NCI-H1048 (cell line): ENCODE results near the gene PCDHGA9.
"Not testable (repeated sequence)": the region's sequence is repeated elsewhere in the genome, so short reads cannot be mapped to it uniquely, and the experiment has no call there.

Source experiments
- DNase-seq: peaks from one replicate; lab custom pipeline; 2025; lab: John Stamatoyannopoulos, UW

Gene PCDHGA9

DNA sequence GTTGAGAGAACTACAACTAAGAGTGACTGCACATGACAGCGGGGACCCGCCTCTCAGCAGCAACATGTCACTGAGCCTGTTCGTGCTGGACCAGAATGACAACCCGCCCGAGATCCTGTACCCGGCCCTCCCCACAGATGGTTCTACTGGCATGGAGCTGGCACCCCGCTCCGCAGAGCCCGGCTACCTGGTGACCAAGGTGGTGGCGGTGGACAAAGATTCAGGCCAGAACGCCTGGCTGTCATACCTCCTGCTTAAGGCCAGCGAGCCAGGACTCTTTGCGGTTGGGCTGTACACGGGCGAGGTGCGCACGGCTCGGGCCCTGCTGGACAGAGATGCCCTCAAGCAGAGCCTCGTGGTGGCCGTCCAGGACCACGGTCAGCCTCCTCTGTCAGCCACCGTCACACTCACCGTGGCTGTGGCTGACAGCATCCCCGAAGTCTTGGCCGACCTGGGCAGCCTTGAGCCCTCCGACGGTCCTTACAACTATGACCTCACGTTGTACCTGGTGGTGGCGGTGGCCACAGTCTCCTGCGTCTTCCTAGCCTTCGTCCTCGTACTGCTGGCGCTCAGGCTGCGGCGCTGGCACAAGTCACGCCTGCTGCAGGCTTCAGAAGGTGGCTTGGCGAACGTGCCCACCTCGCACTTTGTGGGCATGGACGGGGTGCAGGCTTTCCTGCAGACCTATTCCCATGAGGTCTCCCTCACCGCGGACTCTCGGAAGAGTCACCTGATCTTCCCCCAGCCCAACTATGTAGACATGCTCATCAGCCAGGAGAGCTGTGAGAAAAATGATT is 17.9 kb upstream of the PCDHGA9 start:
- no peak for DNase-seq

DNA sequence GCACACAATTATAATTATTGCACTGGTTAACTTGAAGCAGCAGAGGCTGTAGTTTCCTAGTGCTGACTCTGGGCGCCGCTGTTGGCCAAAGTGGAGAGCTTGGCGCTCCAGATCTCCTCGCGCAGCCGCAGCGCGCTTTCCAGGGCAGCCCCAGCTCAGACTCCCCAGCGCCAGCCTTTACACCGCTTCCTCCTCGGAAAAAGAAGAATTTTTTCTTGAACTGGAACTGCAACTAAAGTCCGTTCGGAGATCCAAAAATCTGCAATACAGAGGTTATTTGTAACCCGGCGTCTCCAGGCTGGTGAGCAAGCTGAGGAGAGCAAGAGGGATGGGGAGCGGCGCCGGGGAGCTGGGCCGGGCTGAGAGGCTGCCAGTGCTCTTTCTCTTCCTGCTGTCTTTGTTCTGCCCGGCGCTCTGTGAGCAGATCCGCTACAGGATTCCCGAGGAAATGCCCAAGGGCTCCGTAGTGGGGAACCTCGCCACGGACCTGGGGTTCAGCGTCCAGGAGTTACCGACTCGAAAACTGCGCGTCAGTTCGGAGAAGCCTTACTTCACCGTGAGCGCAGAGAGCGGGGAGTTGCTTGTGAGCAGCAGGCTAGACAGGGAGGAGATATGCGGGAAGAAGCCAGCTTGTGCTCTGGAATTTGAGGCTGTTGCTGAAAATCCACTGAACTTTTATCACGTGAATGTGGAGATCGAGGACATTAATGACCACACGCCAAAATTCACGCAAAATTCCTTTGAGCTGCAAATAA is 14.8 kb upstream of the PCDHGA9 start, which contains the start of gene PCDHGB4:
TSS of gene PCDHGB4 (plus strand) at position 142 of the 755 bp plus-strand sequence. CDS start at position 329, 187 bp downstream.
- not testable (repeated sequence) for DNase-seq

DNA sequence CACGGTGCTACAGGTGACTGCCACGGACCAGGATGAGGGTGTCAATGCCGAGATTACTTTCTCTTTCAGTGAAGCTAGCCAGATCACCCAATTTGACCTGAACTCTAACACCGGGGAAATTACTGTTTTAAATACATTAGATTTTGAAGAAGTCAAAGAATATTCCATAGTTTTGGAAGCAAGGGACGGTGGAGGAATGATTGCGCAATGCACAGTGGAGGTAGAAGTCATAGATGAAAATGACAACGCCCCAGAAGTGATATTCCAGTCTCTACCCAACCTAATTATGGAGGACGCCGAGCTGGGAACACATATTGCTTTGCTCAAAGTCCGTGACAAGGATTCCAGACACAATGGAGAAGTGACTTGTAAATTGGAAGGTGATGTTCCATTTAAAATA is 13.9 kb upstream of the PCDHGA9 start:
- no peak for DNase-seq

DNA sequence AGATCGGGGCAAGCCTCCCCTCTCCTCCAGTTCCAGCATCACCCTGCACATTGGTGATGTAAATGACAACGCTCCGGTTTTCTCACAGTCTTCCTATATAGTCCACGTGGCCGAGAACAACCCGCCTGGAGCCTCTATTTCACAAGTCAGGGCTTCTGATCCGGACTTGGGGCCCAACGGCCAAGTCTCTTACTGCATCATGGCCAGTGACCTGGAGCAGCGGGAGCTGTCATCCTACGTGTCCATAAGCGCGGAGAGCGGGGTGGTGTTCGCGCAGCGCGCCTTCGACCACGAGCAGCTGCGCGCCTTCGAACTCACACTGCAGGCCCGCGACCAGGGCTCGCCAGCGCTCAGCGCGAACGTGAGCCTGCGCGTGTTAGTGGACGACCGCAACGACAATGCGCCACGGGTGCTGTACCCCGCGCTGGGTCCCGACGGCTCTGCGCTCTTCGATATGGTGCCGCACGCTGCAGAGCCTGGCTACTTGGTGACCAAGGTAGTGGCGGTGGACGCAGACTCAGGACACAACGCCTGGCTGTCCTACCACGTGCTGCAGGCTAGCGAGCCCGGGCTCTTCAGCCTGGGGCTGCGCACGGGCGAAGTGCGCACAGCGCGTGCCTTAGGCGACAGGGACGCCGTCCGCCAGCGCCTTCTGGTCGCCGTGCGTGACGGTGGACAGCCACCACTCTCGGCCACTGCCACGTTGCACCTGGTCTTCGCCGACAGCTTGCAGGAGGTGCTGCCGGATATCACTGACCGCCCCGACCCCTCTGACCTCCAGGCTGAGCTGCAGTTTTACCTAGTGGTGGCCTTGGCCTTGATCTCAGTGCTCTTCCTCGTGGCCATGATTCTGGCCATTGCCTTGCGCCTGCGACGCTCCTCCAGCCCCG is 13.2 kb upstream of the PCDHGA9 start:
- DNase-seq = no peak

DNA sequence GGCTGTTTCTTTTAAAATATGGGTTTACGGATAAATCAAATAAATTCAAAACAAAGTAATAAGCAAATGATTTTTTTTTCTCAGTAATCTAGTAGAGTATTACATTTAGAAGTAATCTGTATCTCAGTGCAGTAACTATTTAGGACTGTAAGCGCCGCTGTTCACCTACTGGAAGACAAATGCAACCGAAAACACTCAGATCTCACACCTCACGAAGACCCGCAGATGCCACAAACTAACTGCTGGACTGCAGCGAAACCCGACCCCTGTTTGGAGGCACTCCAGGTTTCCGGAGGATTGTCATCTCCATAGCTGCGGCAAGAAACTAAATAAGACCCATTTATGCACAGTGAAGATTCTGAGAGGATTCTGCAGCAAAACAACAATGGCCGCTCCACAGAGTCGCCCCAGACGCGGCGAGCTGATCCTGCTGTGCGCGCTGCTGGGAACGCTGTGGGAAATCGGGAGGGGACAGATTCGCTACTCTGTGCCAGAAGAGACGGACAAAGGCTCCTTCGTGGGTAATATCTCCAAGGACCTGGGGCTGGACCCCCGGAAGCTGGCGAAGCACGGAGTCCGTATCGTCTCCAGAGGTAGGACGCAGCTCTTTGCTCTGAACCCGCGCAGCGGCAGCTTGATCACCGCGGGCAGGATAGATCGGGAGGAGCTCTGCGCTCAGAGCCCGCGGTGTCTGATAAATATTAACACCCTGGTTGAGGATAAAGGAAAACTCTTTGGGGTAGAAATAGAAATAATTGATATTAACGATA is 10.0 kb upstream of the PCDHGA9 start, which contains the start of gene PCDHGA8:
TSS of gene PCDHGA8 (plus strand) at position 205 of the 770 bp plus-strand sequence. CDS start at position 386, 181 bp downstream.
- no peak for DNase-seq

DNA sequence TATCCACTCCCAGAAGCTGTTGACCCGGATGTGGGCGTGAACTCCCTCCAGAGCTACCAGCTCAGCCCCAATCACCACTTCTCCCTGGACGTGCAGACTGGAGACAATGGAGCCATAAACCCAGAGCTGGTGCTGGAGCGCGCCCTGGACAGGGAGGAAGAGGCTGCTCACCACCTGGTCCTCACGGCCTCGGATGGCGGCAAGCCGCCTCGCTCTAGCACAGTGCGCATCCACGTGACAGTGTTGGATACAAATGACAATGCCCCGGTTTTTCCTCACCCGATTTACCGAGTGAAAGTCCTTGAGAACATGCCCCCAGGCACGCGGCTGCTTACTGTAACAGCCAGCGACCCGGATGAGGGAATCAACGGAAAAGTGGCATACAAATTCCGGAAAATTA is 9.3 kb upstream of the PCDHGA9 start:
- DNase-seq = no peak

DNA sequence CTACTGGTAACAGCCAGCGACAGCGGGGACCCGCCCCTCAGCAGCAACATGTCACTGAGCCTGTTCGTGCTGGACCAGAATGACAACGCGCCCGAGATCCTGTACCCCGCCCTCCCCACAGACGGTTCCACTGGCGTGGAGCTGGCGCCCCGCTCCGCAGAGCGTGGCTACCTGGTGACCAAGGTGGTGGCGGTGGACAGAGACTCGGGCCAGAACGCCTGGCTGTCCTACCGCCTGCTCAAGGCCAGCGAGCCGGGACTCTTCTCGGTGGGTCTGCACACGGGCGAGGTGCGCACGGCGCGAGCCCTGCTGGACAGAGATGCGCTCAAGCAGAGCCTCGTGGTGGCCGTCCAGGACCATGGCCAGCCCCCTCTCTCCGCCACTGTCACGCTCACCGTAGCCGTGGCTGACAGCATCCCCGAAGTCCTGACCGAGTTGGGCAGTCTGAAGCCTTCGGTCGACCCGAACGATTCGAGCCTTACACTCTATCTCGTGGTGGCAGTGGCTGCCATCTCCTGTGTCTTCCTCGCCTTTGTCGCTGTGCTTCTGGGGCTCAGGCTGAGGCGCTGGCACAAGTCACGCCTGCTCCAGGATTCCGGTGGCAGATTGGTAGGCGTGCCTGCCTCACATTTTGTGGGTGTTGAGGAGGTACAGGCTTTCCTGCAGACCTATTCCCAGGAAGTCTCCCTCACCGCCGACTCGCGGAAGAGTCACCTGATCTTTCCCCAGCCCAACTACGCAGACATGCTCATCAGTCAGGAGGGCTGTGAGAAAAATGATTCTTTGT is 8.0 kb upstream of the PCDHGA9 start:
- not testable (repeated sequence) for DNase-seq

DNA sequence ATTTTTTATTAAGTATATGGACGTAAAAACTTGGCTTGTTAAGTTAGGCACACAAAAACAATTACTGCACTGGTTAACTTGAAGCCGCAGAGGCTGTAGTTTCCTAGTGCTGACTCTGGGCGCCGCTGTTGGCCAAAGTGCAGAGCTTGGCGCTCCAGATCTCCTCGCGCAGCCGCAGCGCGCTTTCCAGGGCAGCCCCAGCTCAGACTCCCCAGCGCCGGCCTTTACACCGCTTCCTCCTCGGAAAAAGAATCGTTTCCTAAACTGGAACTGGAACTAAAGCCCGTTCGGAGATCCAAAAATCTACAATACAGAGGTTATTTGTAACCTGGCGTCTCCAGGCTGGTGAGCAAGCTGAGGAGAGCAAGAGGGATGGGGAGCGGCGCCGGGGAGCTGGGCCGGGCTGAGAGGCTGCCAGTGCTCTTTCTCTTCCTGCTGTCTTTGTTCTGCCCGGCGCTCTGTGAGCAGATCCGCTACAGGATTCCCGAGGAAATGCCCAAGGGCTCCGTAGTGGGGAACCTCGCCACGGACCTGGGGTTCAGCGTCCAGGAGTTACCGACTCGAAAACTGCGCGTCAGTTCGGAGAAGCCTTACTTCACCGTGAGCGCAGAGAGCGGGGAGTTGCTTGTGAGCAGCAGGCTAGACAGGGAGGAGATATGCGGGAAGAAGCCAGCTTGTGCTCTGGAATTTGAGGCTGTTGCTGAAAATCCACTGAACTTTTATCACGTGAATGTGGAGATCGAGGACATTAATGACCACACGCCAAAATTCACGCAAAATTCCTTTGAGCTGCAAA is 4.6 kb upstream of the PCDHGA9 start, which contains the start of gene PCDHGB5:
TSS of gene PCDHGB5 (plus strand) at position 192 of the 796 bp plus-strand sequence. CDS start at position 373, 181 bp downstream.
- not testable (repeated sequence) for DNase-seq

DNA sequence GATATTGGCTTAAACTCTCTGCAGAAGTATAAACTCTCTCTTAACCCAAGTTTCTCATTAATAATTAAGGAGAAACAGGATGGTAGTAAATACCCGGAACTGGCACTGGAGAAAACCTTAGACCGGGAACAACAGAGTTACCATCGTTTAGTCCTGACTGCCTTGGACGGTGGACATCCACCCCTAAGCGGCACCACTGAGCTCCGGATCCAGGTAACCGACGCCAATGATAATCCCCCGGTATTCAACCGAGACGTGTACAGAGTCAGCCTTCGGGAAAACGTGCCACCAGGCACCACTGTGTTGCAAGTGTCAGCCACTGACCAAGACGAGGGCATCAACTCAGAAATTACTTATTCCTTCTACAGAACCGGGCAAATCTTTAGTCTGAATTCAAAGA is 4.0 kb upstream of the PCDHGA9 start:
- DNase-seq = no peak

DNA sequence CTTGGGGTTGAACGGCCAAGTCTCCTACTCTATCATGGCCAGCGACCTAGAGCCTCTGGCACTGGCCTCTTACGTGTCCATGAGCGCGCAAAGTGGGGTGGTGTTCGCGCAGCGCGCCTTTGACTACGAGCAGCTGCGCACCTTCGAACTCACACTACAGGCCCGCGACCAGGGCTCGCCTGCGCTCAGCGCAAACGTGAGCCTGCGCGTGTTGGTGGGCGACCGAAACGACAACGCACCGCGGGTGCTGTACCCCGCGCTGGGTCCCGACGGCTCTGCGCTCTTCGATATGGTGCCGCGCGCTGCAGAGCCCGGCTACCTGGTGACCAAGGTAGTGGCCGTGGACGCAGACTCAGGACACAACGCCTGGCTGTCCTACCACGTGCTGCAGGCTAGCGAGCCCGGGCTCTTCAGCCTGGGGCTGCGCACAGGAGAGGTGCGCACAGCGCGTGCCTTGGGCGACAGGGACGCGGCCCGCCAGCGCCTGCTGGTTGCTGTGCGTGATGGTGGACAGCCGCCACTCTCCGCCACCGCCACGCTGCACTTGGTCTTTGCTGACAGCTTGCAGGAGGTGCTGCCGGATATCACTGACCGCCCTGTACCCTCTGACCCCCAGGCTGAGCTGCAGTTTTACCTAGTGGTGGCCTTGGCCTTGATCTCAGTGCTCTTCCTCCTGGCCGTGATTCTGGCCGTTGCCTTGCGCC is 2.9 kb upstream of the PCDHGA9 start:
- no peak for DNase-seq

DNA sequence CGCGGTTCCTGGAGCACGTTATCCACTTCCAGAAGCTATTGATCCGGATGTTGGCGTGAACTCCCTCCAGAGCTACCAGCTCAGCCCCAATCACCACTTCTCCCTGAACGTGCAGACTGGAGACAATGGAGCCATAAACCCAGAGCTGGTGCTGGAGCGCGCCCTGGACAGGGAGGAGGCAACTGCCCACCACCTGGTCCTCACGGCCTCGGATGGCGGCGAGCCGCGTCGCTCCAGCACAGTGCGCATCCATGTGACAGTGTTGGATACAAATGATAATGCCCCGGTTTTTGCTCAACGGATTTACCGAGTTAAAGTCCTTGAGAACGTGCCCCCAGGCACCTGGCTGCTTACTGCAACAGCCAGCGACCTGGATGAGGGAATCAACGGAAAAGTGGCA is 809 bp downstream of the PCDHGA9 start:
- DNase-seq = no peak

DNA sequence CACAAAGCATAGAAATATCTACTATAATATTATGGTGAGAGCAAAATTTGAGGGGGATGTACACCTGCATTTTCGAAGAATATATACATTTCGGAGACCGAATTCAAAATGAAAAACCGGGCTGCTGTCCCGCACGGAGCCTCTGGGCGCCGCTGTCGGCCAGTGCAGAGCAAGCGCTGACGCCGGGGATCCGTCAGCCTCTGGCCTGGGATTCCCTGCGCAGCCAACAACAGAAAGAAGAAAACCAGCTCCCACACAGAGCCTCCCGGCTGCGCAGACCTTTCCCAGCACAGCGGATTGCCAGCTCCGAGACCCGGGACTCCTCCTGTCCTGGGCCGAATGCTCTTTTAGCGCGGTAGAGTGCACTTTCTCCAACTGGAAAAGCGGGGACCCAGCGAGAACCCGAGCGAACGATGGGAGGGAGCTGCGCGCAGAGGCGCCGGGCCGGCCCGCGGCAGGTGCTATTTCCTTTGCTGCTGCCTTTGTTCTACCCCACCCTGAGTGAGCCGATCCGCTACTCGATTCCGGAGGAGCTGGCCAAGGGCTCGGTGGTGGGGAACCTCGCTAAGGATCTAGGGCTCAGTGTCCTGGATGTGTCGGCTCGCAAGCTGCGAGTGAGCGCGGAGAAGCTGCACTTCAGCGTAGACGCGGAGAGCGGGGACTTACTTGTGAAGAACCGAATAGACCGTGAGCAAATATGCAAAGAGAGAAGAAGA is 5.4 kb downstream of the PCDHGA9 start, which contains the start of gene PCDHGB6:
TSS of gene PCDHGB6 (plus strand) at position 232 of the 716 bp plus-strand sequence. CDS start at position 414, 182 bp downstream.
- DNase-seq = not testable (repeated sequence)

DNA sequence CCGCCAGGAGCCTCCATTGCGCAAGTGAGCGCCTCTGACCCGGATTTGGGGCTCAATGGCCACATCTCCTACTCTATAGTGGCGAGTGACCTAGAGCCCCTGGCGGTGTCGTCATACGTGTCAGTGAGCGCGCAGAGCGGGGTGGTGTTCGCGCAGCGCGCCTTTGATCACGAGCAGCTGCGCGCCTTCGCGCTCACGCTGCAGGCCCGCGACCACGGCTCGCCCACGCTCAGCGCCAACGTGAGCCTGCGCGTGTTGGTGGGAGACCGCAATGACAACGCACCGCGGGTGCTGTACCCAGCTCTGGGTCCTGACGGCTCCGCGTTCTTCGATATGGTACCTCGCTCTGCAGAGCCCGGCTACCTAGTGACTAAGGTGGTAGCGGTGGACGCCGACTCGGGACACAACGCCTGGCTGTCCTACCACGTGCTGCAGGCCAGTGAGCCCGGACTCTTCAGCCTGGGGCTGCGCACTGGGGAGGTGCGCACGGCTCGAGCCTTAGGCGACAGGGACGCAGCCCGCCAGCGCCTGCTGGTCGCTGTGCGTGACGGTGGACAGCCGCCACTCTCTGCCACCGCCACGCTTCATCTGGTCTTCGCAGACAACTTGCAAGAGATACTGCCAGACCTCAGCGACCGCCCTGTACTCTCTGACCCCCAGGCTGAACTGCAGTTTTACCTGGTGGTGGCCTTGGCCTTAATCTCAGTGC is 7.2 kb downstream of the PCDHGA9 start:
- no peak for DNase-seq

DNA sequence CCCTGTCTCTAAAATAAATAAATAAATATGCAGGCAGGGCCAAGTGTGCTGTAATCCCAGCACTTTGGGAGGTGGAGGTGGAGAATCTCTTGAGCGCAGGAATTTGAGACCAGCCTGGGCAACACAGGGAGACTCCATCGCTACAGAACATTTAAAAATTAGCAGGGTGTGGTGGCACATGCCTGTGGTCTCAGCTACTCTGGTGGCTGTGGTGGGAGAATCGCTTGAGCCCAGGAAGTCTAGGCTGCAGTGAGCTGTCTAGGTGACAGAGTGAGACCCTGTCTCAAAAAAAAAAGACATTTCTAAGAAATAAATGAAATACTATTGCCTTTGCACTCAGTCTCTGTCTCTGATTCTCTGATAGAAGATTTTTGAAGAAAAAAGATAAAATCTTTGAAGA is 9.0 kb downstream of the PCDHGA9 start:
- DNase-seq = no peak

DNA sequence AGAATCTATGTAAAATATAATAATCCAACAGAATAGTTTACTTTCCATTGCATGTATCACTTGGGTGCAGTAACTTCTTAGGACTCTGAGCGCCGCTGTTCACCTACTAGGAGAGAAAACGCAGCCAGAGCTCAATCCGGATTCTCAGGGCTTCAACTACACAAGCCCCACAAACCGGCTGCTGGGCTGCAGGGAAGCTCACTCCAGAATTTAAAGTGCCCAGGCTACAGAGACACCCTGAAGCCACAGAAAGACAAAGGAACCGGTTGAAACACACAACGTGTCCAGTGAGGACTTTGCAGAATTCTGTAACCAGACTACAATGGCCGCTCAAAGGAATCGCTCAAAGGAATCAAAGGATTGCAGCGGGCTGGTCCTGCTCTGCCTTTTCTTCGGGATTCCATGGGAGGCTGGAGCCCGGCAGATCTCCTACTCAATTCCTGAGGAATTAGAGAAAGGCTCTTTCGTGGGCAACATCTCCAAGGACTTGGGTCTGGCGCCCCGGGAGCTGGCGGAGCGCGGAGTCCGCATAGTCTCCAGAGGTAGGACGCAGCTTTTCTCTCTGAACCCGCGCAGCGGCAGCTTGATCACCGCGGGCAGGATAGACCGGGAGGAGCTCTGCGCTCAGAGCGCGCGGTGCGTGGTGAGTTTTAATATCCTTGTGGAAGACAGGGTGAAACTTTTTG is 10.4 kb downstream of the PCDHGA9 start, which contains the start of gene PCDHGA10:
TSS of gene PCDHGA10 (plus strand) at position 134 of the 686 bp plus-strand sequence. CDS start at position 323, 189 bp downstream.
- no peak for DNase-seq

DNA sequence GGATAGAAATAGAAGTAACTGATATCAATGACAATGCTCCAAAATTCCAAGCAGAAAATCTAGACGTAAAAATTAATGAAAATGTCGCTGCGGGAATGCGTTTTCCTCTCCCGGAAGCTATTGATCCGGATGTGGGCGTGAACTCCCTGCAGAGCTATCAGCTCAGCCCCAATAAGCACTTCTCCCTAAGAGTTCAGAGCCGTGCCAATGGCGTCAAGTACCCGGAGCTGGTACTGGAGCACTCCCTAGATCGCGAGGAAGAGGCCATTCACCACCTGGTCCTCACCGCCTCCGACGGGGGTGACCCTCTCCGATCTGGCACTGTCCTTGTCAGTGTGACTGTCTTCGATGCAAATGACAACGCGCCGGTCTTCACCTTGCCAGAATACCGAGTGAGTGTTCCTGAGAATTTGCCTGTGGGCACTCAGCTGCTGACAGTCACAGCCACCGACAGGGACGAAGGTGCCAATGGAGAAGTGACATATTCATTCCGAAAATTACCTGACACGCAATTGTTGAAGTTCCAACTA is 11.0 kb downstream of the PCDHGA9 start:
- DNase-seq = no peak
